ENCODE data around the gene FAM163A.

FAM163A gene

DNA sequence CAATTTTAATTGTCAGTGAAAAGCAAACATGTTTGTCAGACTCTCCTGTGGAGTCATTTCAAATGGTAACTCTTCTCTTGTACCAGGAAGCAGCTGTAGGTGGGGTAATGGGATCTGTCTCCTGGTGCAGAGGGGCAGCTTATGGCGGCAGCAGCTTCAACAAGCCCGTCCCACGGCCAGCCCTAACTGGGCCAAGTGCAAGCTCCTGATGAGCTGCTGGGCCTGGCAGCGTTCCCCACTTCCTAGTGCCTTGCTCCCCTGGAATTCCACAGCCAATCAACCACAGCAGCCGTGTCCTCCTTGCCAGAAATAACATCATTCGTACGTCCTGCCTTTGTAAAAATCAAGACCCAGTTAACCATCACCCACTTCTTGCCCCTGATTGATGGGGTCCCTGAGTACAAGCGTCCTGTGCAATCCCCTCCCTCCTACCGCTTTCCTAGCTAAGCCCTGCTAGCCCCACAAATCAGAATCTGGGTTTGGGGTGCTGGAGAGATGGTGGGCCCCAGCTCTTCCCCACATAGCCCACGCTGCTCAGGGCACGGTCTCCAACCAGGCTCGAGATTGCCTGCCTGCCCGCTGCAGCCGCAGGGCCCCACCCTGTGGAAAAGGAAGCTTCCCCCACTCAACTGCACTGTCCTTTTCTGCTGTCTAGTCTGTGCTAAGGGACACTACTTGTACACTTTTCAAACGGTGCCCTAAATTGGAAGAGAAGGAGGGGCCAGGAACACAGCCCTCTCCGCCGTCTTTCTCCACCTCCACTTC is 73.3 kb downstream of the FAM163A start:
- H3K36me3 ChIP-seq (ENCODE audit: insufficient read depth, low read length): no peaks in the 10 kb centered on the region
- H3K9me3 ChIP-seq (ENCODE audit: insufficient read depth, low read length, severe bottlenecking): no peaks in the 10 kb centered on the region
- H4K20me1 ChIP-seq (ENCODE audit: insufficient read depth, low read length): no peaks in the 10 kb centered on the region
- ATAC-seq (ENCODE audit: insufficient read depth, low read depth): no peak
- H2AFZ ChIP-seq (ENCODE audit: low read depth, low read length): no peak overlapping the region
- H3K27ac ChIP-seq (ENCODE audit: low read length): no peak overlapping the region
- H3K79me2 ChIP-seq (ENCODE audit: insufficient read depth, low read length): no peaks in the 10 kb centered on the region
- H3K9ac ChIP-seq (ENCODE audit: low read depth, low read length): no peak overlapping the region
- DNase-seq: no peak
- H3K27me3 ChIP-seq (ENCODE audit: insufficient read depth, low read length, poor library complexity): no peaks in the 10 kb centered on the region
- H3K4me2 ChIP-seq (ENCODE audit: insufficient read depth, low read length): no peak overlapping the region
- H3K4me3 ChIP-seq (ENCODE audit: low read depth in 1 of 2, low read length in 2 of 2): no peak overlapping the region
- no peak for TF ChIP-seq EZH2 (IDR thresholded peaks at IDR 0.05; ENCODE audit: borderline replicate concordance, low read depth, low read length, severe bottlenecking)
- TF ChIP-seq, protein P1, sequence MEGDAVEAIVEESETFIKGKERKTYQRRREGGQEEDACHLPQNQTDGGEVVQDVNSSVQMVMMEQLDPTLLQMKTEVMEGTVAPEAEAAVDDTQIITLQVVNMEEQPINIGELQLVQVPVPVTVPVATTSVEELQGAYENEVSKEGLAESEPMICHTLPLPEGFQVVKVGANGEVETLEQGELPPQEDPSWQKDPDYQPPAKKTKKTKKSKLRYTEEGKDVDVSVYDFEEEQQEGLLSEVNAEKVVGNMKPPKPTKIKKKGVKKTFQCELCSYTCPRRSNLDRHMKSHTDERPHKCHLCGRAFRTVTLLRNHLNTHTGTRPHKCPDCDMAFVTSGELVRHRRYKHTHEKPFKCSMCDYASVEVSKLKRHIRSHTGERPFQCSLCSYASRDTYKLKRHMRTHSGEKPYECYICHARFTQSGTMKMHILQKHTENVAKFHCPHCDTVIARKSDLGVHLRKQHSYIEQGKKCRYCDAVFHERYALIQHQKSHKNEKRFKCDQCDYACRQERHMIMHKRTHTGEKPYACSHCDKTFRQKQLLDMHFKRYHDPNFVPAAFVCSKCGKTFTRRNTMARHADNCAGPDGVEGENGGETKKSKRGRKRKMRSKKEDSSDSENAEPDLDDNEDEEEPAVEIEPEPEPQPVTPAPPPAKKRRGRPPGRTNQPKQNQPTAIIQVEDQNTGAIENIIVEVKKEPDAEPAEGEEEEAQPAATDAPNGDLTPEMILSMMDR (IDR thresholded peaks at IDR 0.05; ENCODE audit: borderline replicate concordance, extremely low read depth, low read length, poor library complexity, severe bottlenecking): no peak
- H3K4me1 ChIP-seq (ENCODE audit: insufficient read depth, low read length): peaks cover 19% of the 10 kb centered on the region

DNA sequence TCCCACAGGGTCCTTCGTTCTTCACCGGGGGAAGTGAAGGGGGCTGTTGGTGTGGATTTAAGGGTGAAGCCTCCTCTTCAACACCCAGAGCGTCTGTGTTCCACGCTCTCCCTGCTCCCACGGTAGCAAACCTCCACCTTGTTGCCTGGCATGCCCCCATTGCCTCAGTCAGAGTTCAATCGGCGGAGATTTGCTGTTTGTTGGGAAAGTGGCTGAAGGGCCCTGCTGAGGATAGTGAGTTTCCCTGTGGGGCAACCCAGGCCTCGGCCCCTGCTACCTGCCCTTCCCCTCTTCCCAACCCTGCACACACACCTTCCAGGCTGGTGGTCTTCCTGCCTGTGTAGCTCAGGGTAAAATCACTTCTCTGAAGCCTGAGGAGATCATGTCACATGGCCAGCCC is 74.0 kb downstream of the FAM163A start:
- no peaks in the 10 kb centered on the region for H3K27me3 ChIP-seq (ENCODE audit: insufficient read depth, low read length, poor library complexity)
- ATAC-seq (ENCODE audit: insufficient read depth, low read depth) (no peak), DNase-seq (no peak)
- no peaks in the 10 kb centered on the region for H3K36me3 ChIP-seq (ENCODE audit: insufficient read depth, low read length)
- H2AFZ ChIP-seq (ENCODE audit: low read depth, low read length): no peak overlapping the region
- H4K20me1 ChIP-seq (ENCODE audit: insufficient read depth, low read length): no peaks in the 10 kb centered on the region
- H3K9me3 ChIP-seq (ENCODE audit: insufficient read depth, low read length, severe bottlenecking): no peaks in the 10 kb centered on the region
- peaks cover 19% of the 10 kb centered on the region for H3K4me1 ChIP-seq (ENCODE audit: insufficient read depth, low read length)
- no peak overlapping the region for H3K4me3 ChIP-seq (ENCODE audit: low read depth in 1 of 2, low read length in 2 of 2)
- no peak overlapping the region for H3K9ac ChIP-seq (ENCODE audit: low read depth, low read length)
- no peak overlapping the region for H3K4me2 ChIP-seq (ENCODE audit: insufficient read depth, low read length)
- no peak overlapping the region for H3K27ac ChIP-seq (ENCODE audit: low read length)
- TF ChIP-seq, protein P1 (IDR thresholded peaks at IDR 0.05; ENCODE audit: borderline replicate concordance, extremely low read depth, low read length, poor library complexity, severe bottlenecking): no peak
- TF ChIP-seq EZH2 (IDR thresholded peaks at IDR 0.05; ENCODE audit: borderline replicate concordance, low read depth, low read length, severe bottlenecking): no peak
- no peaks in the 10 kb centered on the region for H3K79me2 ChIP-seq (ENCODE audit: insufficient read depth, low read length)

DNA sequence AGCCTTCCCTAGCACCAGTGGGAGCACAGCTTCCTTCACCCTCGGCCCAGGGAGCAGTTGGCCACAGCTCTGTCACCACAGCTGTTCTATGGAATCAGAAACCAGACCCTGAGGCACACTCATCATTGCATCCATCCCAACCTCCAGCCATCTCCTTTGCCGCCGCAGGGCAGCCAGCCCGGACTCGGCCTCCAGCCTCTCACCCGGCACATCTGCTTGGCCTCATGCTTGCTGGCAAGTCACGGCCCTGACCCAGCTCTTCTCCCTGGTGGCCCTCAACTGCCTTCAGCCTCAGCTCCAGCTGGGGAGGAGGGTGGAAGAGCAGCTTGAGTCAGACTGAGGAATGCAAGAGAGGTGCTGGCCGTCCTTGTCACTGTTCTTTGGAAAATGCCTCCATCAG is 74.7 kb downstream of the FAM163A start:
- Histone ChIP-seq H3K36me3 (ENCODE audit: insufficient read depth, low read length) (no peaks in the 10 kb centered on the region), H3K9ac (ENCODE audit: low read depth, low read length) (no peak overlapping the region), H4K20me1 (ENCODE audit: insufficient read depth, low read length) (no peaks in the 10 kb centered on the region), H3K4me3 (ENCODE audit: low read depth in 1 of 2, low read length in 2 of 2) (no peak overlapping the region), H3K79me2 (ENCODE audit: insufficient read depth, low read length) (no peaks in the 10 kb centered on the region), H3K9me3 (ENCODE audit: insufficient read depth, low read length, severe bottlenecking) (no peaks in the 10 kb centered on the region), H3K27ac (ENCODE audit: low read length) (no peak overlapping the region), H3K4me2 (ENCODE audit: insufficient read depth, low read length) (no peak overlapping the region), H2AFZ (ENCODE audit: low read depth, low read length) (no peak overlapping the region), H3K4me1 (ENCODE audit: insufficient read depth, low read length) (peaks cover 19% of the 10 kb centered on the region), H3K27me3 (ENCODE audit: insufficient read depth, low read length, poor library complexity) (no peaks in the 10 kb centered on the region)
- TF ChIP-seq, protein P1 (IDR thresholded peaks at IDR 0.05; ENCODE audit: borderline replicate concordance, extremely low read depth, low read length, poor library complexity, severe bottlenecking): no peak
- no peak for TF ChIP-seq EZH2 (IDR thresholded peaks at IDR 0.05; ENCODE audit: borderline replicate concordance, low read depth, low read length, severe bottlenecking)
- ATAC-seq (ENCODE audit: insufficient read depth, low read depth) (no peak), DNase-seq (no peak)

Data from DND-41 (cell line).